CD4-positive, alpha-beta memory T cell (primary cell): Measurements from ENCODE around the gene SLC22A14. TPM values are rescaled to one million over a fixed set of nuclear protein-coding genes. Genes with fewer than 3 reads are reported as not detected.

ENCODE experiments used
- CTCF ChIA-PET: fragments of 350-600 bp; sonication (Branson Sonifier 250); formaldehyde crosslinking; loops from one replicate; lab custom pipeline; 2021; ENCODE audit warnings: inconsistent platforms; ENCODE audit not compliant: partially characterized antibody; lab: Charles Lee
- POLR2A ChIA-PET: fragments of 350-600 bp; sonication (Branson Sonifier 250); formaldehyde crosslinking; loops from one replicate; lab custom pipeline; 2021; ENCODE audit not compliant: partially characterized antibody; lab: Charles Lee
- DNase-seq, 5 donors: peaks; one replicate each; pipeline versions ENCODE4 v3.0.0 to v3.0.0-alpha.2; 2020 to 2022; ENCODE audit warnings: mixed read lengths in 1 of 5
- H3K27ac ChIP-seq: one replicate; pipeline ENCODE4 v1.7.0; 2013; ENCODE audit warnings: low read depth, low read length
- H3K27me3 ChIP-seq: 2 replicates; pipeline ENCODE4 v1.7.0; 2013; ENCODE audit warnings: mild to moderate bottlenecking, low read length, moderate library complexity; ENCODE audit not compliant: insufficient read depth
- H3K36me3 ChIP-seq: 2 replicates; pipeline ENCODE4 v1.7.0; 2013; ENCODE audit warnings: mild to moderate bottlenecking, low read length, moderate library complexity; ENCODE audit not compliant: insufficient read depth
- H3K4me1 ChIP-seq: 2 replicates; pipeline ENCODE4 v1.7.0; 2013; ENCODE audit warnings: mild to moderate bottlenecking, low read length, moderate library complexity; ENCODE audit not compliant: insufficient read depth
- H3K4me3 ChIP-seq, 2 donors: one replicate each; pipeline ENCODE4 v1.7.0; 2013; ENCODE audit warnings: low read length in 2 of 2, mild to moderate bottlenecking in 1 of 2
- H3K9me3 ChIP-seq, 2 donors: one replicate each; pipeline ENCODE4 v1.7.0; 2013; ENCODE audit warnings: low read length in 2 of 2, control low read depth in 1 of 2; ENCODE audit not compliant: control insufficient read depth in 1 of 2
- H3K27ac Mint-ChIP-seq, 7 donors: one replicate each; pipeline ENCODE4 v1.8.0; 2020 to 2021; ENCODE audit warnings: mixed read lengths in 7 of 7, mild to moderate bottlenecking in 6 of 7, inconsistent platforms in 3 of 7, moderate library complexity in 3 of 7
- H3K27me3 Mint-ChIP-seq, 2 donors: one replicate each; pipeline ENCODE4 v1.8.0; 2020 to 2021; ENCODE audit warnings: mixed read lengths in 2 of 2
- H3K36me3 Mint-ChIP-seq, 2 donors: one replicate each; pipeline ENCODE4 v1.8.0; 2020 to 2021; ENCODE audit warnings: mixed read lengths in 2 of 2, inconsistent platforms in 1 of 2, mild to moderate bottlenecking in 1 of 2
- H3K4me1 Mint-ChIP-seq, 4 donors: one replicate each; pipeline ENCODE4 v1.8.0; 2020 to 2021; ENCODE audit warnings: mixed read lengths in 4 of 4, mild to moderate bottlenecking in 1 of 4
- H3K4me3 Mint-ChIP-seq, 8 donors: one replicate each; pipeline ENCODE4 v1.8.0; 2020 to 2021; ENCODE audit warnings: mixed read lengths in 8 of 8, mild to moderate bottlenecking in 7 of 8, moderate library complexity in 6 of 8, inconsistent platforms in 3 of 8
- H3K9me3 Mint-ChIP-seq, 8 donors: one replicate each; pipeline ENCODE4 v1.8.0; 2020 to 2021; ENCODE audit warnings: mixed read lengths in 8 of 8, mild to moderate bottlenecking in 5 of 8, inconsistent platforms in 3 of 8, moderate library complexity in 1 of 8
- intact Hi-C: fragments of 100-400 bp; cut with micrococcal nuclease; formaldehyde crosslinking; loops from one replicate; pipeline ENCODE4 v1.15.1; 2023
- polyA plus RNA-seq, 2 donors: library from polyadenylated mRNA; unstranded; fragments of 300-500 nt; fragmentation: Illumina TruSeq; gene quantifications; one replicate each; pipeline ENCODE4 v1.2.3, GENCODE V29; 2021
- total RNA-seq, 2 experiments: library from RNA; stranded (reverse); gene quantifications; one replicate each; pipeline ENCODE4 v1.2.3, GENCODE V29; 2021

SLC22A14 gene
- total and polyA plus RNA-seq, 4 experiments from 2014 or later = 0.10 TPM; not detected in 3

- peaks cover 35% of the 10 kb centered on the region for H3K36me3 ChIP-seq
- H3K36me3 Mint-ChIP-seq = peaks cover 49 to 81% of the 10 kb centered on the region in 2 donors
- H3K27ac ChIP-seq = no peak overlapping the region
- H3K4me1 Mint-ChIP-seq = peaks cover 0 to 4% (median 0%) of the 10 kb centered on the region in 4 donors
- no peak for DNase-seq
- H3K27me3 Mint-ChIP-seq = no peaks in the 10 kb centered on the region
- no peaks in the 10 kb centered on the region for H3K9me3 ChIP-seq
- H3K4me3 ChIP-seq = no peak overlapping the region
- H3K4me3 Mint-ChIP-seq = no peak overlapping the region
- CTCF ChIA-PET = interaction anchor here (1.1 kb wide), 1 partner anchor 273 kb away, joined by 3 read pairs; no protein-coding TSS in a partner anchor
- no peaks in the 10 kb centered on the region for H3K27me3 ChIP-seq
- no peaks in the 10 kb centered on the region for H3K4me1 ChIP-seq
- H3K9me3 Mint-ChIP-seq = no peaks in the 10 kb centered on the region
- H3K27ac Mint-ChIP-seq = peak overlapping the region in 3 of 7 donors; percentile 14 to 61 (median 34)
- intact Hi-C loops = no loop called here
- POLR2A ChIA-PET = no interaction called here
Measured at GRCh38 chr3:38247366-38248035, 34.6 kb upstream of the SLC22A14 start.

GRCh38 chr3:38250198-38250597 lies 31.9 kb upstream of the SLC22A14 start:
- Mint-ChIP-seq H3K4me1 (peaks cover 0 to 2% (median 0%) of the 10 kb centered on the region in 4 donors), H3K27me3 (no peaks in the 10 kb centered on the region), H3K4me3 (no peak overlapping the region), H3K27ac (no peak overlapping the region), H3K36me3 (peaks cover 63 to 86% of the 10 kb centered on the region in 2 donors), H3K9me3 (no peaks in the 10 kb centered on the region)
- ChIA-PET CTCF (interaction anchor here (1.3 kb wide), 1 partner anchor 142 kb away, joined by 3 read pairs; no protein-coding TSS in a partner anchor), POLR2A (no interaction called here)
- no peak overlapping the region for H3K4me3 ChIP-seq
- H3K4me1 ChIP-seq = no peaks in the 10 kb centered on the region
- H3K27ac ChIP-seq = no peak overlapping the region
- no peak for DNase-seq
- intact Hi-C loops = no loop called here
- no peaks in the 10 kb centered on the region for H3K27me3 ChIP-seq
- H3K36me3 ChIP-seq = peaks cover 49% of the 10 kb centered on the region
- no peaks in the 10 kb centered on the region for H3K9me3 ChIP-seq

GRCh38 chr3:38251197-38251596 lies 30.9 kb upstream of the SLC22A14 start:
- peaks cover 0 to 7% (median 0%) of the 10 kb centered on the region in 4 donors for H3K4me1 Mint-ChIP-seq
- H3K4me3 Mint-ChIP-seq = no peak overlapping the region
- H3K27me3 Mint-ChIP-seq = no peaks in the 10 kb centered on the region
- ChIA-PET CTCF (no interaction called here), POLR2A (no interaction called here)
- no peak overlapping the region for H3K27ac ChIP-seq
- H3K36me3 ChIP-seq = peaks cover 46% of the 10 kb centered on the region
- no peaks in the 10 kb centered on the region for H3K27me3 ChIP-seq
- no peaks in the 10 kb centered on the region for H3K4me1 ChIP-seq
- H3K4me3 ChIP-seq = no peak overlapping the region
- H3K9me3 Mint-ChIP-seq = no peaks in the 10 kb centered on the region
- peak overlapping the region in 1 of 7 donors; percentile 7 for H3K27ac Mint-ChIP-seq
- DNase-seq = no peak
- no peaks in the 10 kb centered on the region for H3K9me3 ChIP-seq
- peaks cover 57 to 83% of the 10 kb centered on the region in 2 donors for H3K36me3 Mint-ChIP-seq
- intact Hi-C loops = no loop called here

GRCh38 chr3:38253704-38254103 lies 28.4 kb upstream of the SLC22A14 start:
- peaks cover 46 to 65% of the 10 kb centered on the region in 2 donors for H3K36me3 Mint-ChIP-seq
- H3K4me1 ChIP-seq = no peaks in the 10 kb centered on the region
- POLR2A ChIA-PET = no interaction called here

GRCh38 chr3:38254872-38255271 lies 27.2 kb upstream of the SLC22A14 start:
- peak overlapping the region in 1 of 7 donors; percentile 20 for H3K27ac Mint-ChIP-seq
- H3K9me3 Mint-ChIP-seq = no peaks in the 10 kb centered on the region
- intact Hi-C loops = no loop called here
- peaks cover 38% of the 10 kb centered on the region for H3K36me3 ChIP-seq
- no peak overlapping the region for H3K27ac ChIP-seq
- H3K4me1 Mint-ChIP-seq = peaks cover 0 to 8% (median 4%) of the 10 kb centered on the region in 4 donors
- H3K4me3 Mint-ChIP-seq = no peak overlapping the region
- no peaks in the 10 kb centered on the region for H3K27me3 ChIP-seq
- no peak overlapping the region for H3K4me3 ChIP-seq
- H3K4me1 ChIP-seq = no peaks in the 10 kb centered on the region
- CTCF ChIA-PET = no interaction called here
- no peak for DNase-seq
- POLR2A ChIA-PET = no interaction called here
- no peaks in the 10 kb centered on the region for H3K9me3 ChIP-seq
- H3K27me3 Mint-ChIP-seq = no peaks in the 10 kb centered on the region
- H3K36me3 Mint-ChIP-seq = peaks cover 43 to 55% of the 10 kb centered on the region in 2 donors

More at GRCh38 chr3:38253704-38254103, 28.4 kb upstream of the SLC22A14 start:
- no peak overlapping the region for H3K4me3 Mint-ChIP-seq
- no peaks in the 10 kb centered on the region for H3K9me3 Mint-ChIP-seq
- H3K36me3 ChIP-seq = peaks cover 45% of the 10 kb centered on the region
- no peaks in the 10 kb centered on the region for H3K9me3 ChIP-seq
- H3K27ac ChIP-seq = no peak overlapping the region
- no peak for DNase-seq
- intact Hi-C loops = no loop called here
- H3K27me3 ChIP-seq = no peaks in the 10 kb centered on the region
- H3K4me1 Mint-ChIP-seq = peaks cover 0 to 8% (median 4%) of the 10 kb centered on the region in 4 donors
- CTCF ChIA-PET = no interaction called here
- H3K4me3 ChIP-seq = no peak overlapping the region
- H3K27me3 Mint-ChIP-seq = no peaks in the 10 kb centered on the region
- peak overlapping the region in 1 of 7 donors; percentile 29 for H3K27ac Mint-ChIP-seq

- Histone ChIP-seq H3K4me1 (no peaks in the 10 kb centered on the region), H3K27ac (no peak overlapping the region), H3K9me3 (no peaks in the 10 kb centered on the region), H3K27me3 (no peaks in the 10 kb centered on the region), H3K4me3 (no peak overlapping the region), H3K36me3 (peaks cover 31% of the 10 kb centered on the region)
- H3K27ac Mint-ChIP-seq = peak overlapping the region in 1 of 7 donors; percentile 68
- POLR2A ChIA-PET = interaction anchor here (0.7 kb wide), 1 partner anchor 1452 kb away, joined by 3 read pairs; no protein-coding TSS in a partner anchor
- CTCF ChIA-PET = no interaction called here
- H3K4me1 Mint-ChIP-seq = peaks cover 0 to 8% (median 4%) of the 10 kb centered on the region in 4 donors
- no peak for DNase-seq
- no peaks in the 10 kb centered on the region for H3K9me3 Mint-ChIP-seq
- no peak overlapping the region for H3K4me3 Mint-ChIP-seq
- intact Hi-C loops = no loop called here
- H3K36me3 Mint-ChIP-seq = peaks cover 46 to 48% of the 10 kb centered on the region in 2 donors
- H3K27me3 Mint-ChIP-seq = no peaks in the 10 kb centered on the region
Measured at GRCh38 chr3:38255627-38256026, 26.5 kb upstream of the SLC22A14 start.

- Mint-ChIP-seq H3K4me3 (no peak overlapping the region), H3K27me3 (no peaks in the 10 kb centered on the region), H3K9me3 (no peaks in the 10 kb centered on the region), H3K36me3 (peaks cover 30 to 35% of the 10 kb centered on the region in 2 donors), H3K27ac (peak overlapping the region in 1 of 7 donors; percentile 14), H3K4me1 (peaks cover 0 to 8% (median 4%) of the 10 kb centered on the region in 4 donors)
- no peak overlapping the region for H3K4me3 ChIP-seq
- H3K27ac ChIP-seq = no peak overlapping the region
- H3K9me3 ChIP-seq = no peaks in the 10 kb centered on the region
- ChIA-PET POLR2A (no interaction called here), CTCF (no interaction called here)
- intact Hi-C loops = no loop called here
- no peak for DNase-seq
- no peaks in the 10 kb centered on the region for H3K4me1 ChIP-seq
- H3K36me3 ChIP-seq = peaks cover 13% of the 10 kb centered on the region
- H3K27me3 ChIP-seq = no peaks in the 10 kb centered on the region
Measured at GRCh38 chr3:38257583-38257982, 24.5 kb upstream of the SLC22A14 start.
